ACC112 (cell line): ENCODE data around the gene TTLL11.

Experiments used
- H2AFZ ChIP-seq: fragments of 200-600 bp; sonication (generic); one replicate; pipeline ENCODE4 v1.6.0; 2017; ENCODE audit warnings: antibody characterized with exemption, low read length; ENCODE audit not compliant: unreplicated experiment
- H3K27ac ChIP-seq: fragments of 200-600 bp; sonication (generic); 2 replicates; pipeline ENCODE4 v1.5.1; 2014; ENCODE audit warnings: low read depth, mild to moderate bottlenecking, antibody characterized with exemption, low read length, moderate library complexity
- H3K27me3 ChIP-seq: fragments of 200-600 bp; sonication (generic); 2 replicates; pipeline ENCODE4 v1.6.1; 2014; ENCODE audit warnings: mild to moderate bottlenecking, antibody characterized with exemption, low read length, moderate library complexity, mixed read lengths; ENCODE audit not compliant: insufficient read depth
- H3K36me3 ChIP-seq: fragments of 200-600 bp; sonication (generic); 2 replicates; pipeline ENCODE4 v1.6.1; 2016; ENCODE audit warnings: mild to moderate bottlenecking, antibody characterized with exemption, low read length, moderate library complexity, mixed read lengths; ENCODE audit not compliant: insufficient read depth
- H3K4me1 ChIP-seq: fragments of 200-600 bp; sonication (generic); one replicate; pipeline ENCODE4 v1.6.1; 2016; ENCODE audit warnings: low read length, mixed read lengths; ENCODE audit not compliant: insufficient read depth, unreplicated experiment, control insufficient read depth
- H3K4me3 ChIP-seq: fragments of 200-600 bp; sonication (generic); 2 replicates; pipeline ENCODE4 v1.5.1; 2014; ENCODE audit warnings: mild to moderate bottlenecking, low read depth, low read length
- H3K79me2 ChIP-seq: fragments of 200-600 bp; sonication (generic); one replicate; pipeline ENCODE4 v1.6.0; 2016; ENCODE audit warnings: low read length; ENCODE audit not compliant: control insufficient read depth, unreplicated experiment, insufficient read depth

TTLL11 gene

DNA sequence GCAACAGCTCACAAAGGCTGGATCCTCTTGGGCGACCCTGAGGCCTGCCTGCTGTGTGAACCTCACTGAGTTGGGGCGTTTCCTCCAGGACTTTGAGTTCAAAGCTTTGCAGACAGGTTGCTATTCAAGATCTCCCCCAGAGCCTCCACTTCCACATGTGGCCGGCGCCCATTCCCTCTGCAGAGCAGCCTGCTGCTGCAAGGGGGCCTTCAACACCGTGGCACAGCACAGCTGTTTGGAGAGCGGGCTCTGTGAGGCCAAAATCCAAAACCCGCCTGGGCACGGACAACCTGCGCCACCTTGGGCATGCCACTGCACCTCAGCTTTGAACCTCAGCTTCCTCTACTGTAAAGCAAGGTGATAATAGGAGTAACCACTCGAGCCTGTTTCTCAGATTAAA, 281.4 kb downstream of the TTLL11 start:
- no peak overlapping the region for H3K27ac ChIP-seq
- H3K4me3 ChIP-seq = no peak overlapping the region
- H3K36me3 ChIP-seq = no peaks in the 10 kb centered on the region
- no peaks in the 10 kb centered on the region for H3K27me3 ChIP-seq
- H3K79me2 ChIP-seq = no peaks in the 10 kb centered on the region
- H2AFZ ChIP-seq = no peak overlapping the region
- H3K4me1 ChIP-seq = no peaks in the 10 kb centered on the region

DNA sequence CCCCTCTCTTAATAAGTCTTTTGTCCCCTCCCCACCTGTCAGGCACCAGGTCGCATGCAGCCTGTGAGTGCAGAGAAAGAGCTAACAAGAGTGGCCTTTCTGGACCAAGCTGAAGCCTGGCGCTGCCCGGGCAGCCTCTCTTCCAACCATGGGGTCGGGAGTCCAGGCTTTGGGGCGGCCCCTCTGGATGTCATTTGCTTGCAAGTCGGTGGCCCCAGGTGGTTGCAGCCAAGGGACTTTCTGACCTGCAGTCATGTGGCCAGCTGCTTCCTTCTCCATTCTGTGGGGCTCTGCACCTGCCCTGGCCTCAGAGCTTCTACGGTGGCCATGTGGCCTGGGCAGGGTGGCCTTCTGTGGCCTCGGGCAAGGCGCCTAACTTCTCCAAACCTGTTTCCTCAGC, 282.0 kb downstream of the TTLL11 start:
- Histone ChIP-seq H3K4me1 (no peaks in the 10 kb centered on the region), H3K36me3 (no peaks in the 10 kb centered on the region), H2AFZ (no peak overlapping the region), H3K79me2 (no peaks in the 10 kb centered on the region), H3K27ac (no peak overlapping the region), H3K4me3 (no peak overlapping the region), H3K27me3 (no peaks in the 10 kb centered on the region)

DNA sequence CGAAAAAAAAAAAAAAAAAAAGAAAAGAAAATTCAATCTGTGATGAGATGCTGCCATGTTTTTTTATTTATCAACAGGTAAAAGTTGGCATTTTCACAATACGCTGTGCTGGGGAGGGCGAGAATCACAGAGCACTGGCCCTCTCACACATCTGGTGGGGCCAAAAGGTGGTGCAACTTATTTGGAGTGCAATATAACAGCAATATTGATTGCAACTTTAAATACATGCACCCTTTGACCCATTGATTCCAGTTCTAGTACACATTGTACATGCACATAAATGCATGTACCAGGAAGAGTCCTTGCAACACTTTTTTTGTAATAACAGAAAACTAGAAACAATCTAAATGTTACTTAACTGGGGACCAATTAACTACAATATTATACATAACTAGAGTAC, 282.6 kb downstream of the TTLL11 start:
- H3K36me3 ChIP-seq = no peaks in the 10 kb centered on the region
- H3K79me2 ChIP-seq = no peaks in the 10 kb centered on the region
- H3K4me3 ChIP-seq = no peak overlapping the region
- no peaks in the 10 kb centered on the region for H3K4me1 ChIP-seq
- H3K27ac ChIP-seq = no peak overlapping the region
- H3K27me3 ChIP-seq = no peaks in the 10 kb centered on the region
- H2AFZ ChIP-seq = no peak overlapping the region

DNA sequence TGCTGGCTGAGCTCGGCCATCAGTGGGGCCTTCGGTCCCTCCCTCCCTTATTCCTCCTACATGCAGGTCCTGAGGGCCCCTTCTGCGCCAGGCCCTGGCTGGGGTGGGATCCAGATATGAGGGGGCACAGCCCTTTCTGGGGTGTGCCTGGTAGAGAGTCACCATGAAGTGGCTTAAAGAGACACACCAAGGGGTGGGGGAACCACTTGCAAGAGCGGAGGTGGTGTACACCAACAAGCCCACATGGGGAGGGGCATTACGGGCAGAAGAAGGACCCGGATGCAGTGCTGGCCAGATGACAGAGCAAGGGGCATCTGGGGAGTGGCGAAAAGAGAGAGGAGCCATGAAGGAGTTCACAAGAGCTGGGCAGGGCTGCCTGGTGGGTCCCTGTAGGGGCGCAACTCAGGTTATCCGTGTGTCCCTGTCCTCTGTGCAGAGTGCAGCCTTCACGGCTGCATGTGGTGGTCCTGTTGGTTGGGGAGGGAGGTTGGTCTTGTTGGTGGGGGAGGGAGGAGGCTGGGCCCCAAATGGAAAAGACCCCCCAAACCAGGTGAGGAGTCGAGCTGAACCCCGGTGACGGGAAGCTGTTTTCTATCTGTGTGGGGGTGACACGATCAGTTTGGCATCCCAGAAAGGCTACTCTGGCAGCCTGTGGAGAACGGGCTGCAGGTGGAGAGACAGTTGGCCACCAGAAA, 283.6 kb downstream of the TTLL11 start:
- Histone ChIP-seq H3K4me1 (no peaks in the 10 kb centered on the region), H2AFZ (no peak overlapping the region), H3K27ac (no peak overlapping the region), H3K4me3 (no peak overlapping the region), H3K36me3 (0 out of 2 replicates have a peak, but pooled peaks cover 1% of the 10 kb centered on the region), H3K27me3 (no peaks in the 10 kb centered on the region), H3K79me2 (no peaks in the 10 kb centered on the region)

DNA sequence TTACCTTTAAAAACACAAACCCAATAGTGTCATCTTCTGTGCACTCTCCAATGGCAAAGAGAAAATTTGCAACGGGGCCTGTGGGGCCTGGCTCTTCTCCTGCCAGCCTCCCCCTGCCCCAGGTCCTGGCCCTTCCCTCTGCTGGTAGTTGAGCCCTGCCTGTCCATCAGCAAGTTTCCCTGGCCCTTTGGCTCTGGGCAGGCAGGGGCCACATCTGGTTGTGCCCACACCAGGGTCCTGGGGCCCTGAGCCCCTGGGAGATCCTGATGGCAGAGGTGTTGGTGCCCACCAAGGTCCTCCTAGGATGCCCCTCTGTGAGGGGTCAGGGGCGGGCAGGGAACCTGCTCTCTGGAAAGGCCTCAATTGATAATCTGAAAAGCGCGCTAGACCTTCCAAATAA, 284.3 kb downstream of the TTLL11 start:
- Histone ChIP-seq H3K36me3 (0 out of 2 replicates have a peak, but pooled peaks cover 3% of the 10 kb centered on the region), H3K27me3 (no peaks in the 10 kb centered on the region), H2AFZ (no peak overlapping the region), H3K4me1 (no peaks in the 10 kb centered on the region), H3K27ac (no peak overlapping the region), H3K79me2 (no peaks in the 10 kb centered on the region), H3K4me3 (no peak overlapping the region)

DNA sequence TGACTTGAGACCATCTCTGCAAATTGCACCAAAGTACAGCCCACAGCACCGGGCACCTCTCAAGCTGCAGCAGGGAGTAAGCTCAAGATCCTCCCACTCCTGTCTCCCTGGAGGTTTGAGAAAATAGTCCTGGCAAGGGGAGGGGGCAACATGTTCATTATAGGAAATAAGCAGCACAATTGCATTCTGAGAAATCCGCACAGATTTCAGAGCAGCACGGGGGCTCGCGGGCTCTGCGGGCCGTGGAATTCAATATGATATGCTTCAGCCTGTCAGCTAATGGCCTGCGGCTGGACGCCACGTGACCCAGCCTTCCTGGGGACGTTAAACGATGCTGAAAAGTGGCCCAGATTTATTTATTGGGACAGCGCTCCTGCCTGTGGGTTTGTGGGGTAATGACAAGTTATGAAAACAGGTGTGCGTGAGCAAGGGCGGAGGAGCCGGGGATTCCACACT, 285.3 kb downstream of the TTLL11 start:
- no peak overlapping the region for H2AFZ ChIP-seq

DNA sequence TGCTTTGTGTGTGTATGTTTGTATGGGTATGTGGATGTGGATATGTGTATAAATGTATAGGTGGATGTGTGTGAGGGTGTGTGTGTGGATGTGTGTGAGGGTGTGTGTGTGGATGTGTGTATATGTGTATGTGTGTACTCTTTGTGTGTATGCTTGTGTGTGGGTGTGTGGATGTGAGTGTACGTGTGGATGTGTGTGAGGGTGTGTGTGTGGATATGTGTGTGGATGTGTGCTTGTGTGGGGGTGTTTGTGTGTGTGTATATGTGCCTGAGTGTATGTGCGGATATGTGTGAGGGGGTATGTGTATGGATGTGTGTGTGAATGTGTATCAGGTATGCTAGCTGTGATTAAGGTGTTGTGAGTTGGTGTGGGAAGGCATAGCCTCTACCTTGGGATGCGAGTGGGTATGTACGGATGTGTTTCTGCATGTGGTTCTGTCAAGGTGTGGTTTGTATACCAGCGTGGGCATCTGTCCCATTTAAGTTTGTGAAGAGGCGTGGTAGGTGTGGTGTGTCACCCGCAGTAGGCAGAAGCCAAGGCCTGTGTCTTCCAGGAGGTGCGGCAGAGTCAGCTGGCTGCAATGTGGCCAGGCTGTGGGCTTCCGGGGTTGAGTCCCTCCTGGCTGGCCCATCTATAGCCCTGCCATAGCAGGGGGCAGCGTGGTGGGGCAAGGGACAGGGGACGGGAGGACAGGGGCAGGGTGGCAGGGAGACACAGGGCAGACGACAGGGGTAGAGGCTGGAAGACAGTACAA, 285.9 kb downstream of the TTLL11 start:
- H3K4me1 ChIP-seq = no peaks in the 10 kb centered on the region
- H3K79me2 ChIP-seq = no peaks in the 10 kb centered on the region
- no peak overlapping the region for H2AFZ ChIP-seq
- H3K36me3 ChIP-seq = 0 out of 2 replicates have a peak, but pooled peaks cover 3% of the 10 kb centered on the region
- no peak overlapping the region for H3K27ac ChIP-seq
- H3K27me3 ChIP-seq = peaks cover 7% of the 10 kb centered on the region
- no peak overlapping the region for H3K4me3 ChIP-seq

More for the DNA sequence above, 285.3 kb downstream of the TTLL11 start:
- Histone ChIP-seq H3K79me2 (no peaks in the 10 kb centered on the region), H3K36me3 (0 out of 2 replicates have a peak, but pooled peaks cover 3% of the 10 kb centered on the region), H3K4me3 (no peak overlapping the region), H3K27ac (no peak overlapping the region), H3K4me1 (no peaks in the 10 kb centered on the region), H3K27me3 (peaks cover 3% of the 10 kb centered on the region)

DNA sequence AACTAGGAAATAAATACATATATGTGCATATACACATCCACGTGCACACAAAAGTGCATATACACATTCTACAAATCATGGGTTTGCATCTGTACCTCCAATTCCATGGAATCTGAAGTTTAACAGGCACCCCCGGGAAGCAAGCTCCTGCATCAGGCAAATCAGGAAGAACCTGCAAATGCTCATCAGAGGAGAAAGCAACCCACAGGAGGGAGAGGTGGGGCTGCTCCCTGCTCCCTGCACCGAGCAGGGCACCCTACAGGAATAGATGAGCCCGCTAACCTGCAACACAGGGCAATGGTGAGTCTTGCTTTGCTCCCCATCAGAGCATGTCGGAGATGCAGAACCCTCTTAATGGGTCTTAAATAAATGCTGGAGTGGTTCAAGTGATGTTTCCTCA, 290.4 kb downstream of the TTLL11 start:
- H3K36me3 ChIP-seq = 0 out of 2 replicates have a peak, but pooled peaks cover 3% of the 10 kb centered on the region
- no peak overlapping the region for H3K27ac ChIP-seq
- no peak overlapping the region for H2AFZ ChIP-seq
- peaks cover 16% of the 10 kb centered on the region for H3K27me3 ChIP-seq
- H3K4me3 ChIP-seq = no peak overlapping the region
- no peaks in the 10 kb centered on the region for H3K79me2 ChIP-seq
- no peaks in the 10 kb centered on the region for H3K4me1 ChIP-seq

DNA sequence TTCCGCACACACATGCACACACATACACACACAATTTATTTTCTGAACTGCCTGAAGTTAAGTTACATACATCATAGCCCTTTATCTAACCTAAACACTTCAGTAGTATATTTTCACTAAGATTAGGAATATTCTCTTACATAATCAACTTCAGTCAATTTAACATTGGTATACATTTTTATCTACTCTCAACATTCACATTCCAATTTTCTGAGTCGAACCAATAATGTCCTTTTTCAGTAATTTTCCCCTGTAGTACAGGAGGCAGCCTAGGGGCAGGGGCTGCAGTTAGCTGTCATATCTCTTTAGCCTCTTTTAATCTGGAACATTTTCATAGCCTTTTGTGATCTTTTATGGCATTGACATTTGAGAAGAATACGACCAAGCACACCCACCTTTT, 291.5 kb downstream of the TTLL11 start:
- H2AFZ ChIP-seq = no peak overlapping the region
- H3K36me3 ChIP-seq = 0 out of 2 replicates have a peak, but pooled peaks cover 3% of the 10 kb centered on the region
- H3K27ac ChIP-seq = no peak overlapping the region
- H3K27me3 ChIP-seq = peaks cover 16% of the 10 kb centered on the region
- no peaks in the 10 kb centered on the region for H3K4me1 ChIP-seq
- H3K79me2 ChIP-seq = no peaks in the 10 kb centered on the region
- no peak overlapping the region for H3K4me3 ChIP-seq

DNA sequence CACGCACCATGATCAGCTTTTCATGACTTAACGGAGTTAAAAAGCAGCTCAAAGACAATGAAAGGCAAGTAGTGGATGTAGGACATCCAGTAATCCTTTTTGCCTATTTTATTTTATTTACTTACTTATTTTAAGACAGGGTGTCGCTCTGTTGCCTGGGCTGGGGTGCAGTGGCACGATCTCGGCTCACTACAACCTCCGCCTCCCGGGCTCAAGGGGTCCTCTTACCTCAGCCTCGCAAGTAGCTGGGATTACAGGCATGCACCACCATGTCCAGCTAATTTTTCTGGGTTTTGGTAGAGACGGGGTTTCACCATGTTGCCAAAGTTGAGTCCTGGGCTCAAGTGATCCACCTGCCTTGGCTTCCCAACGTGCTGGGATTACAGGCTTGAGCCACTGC, 292.7 kb downstream of the TTLL11 start:
- Histone ChIP-seq H3K4me1 (no peaks in the 10 kb centered on the region), H3K27me3 (peaks cover 16% of the 10 kb centered on the region), H2AFZ (no peak overlapping the region), H3K36me3 (0 out of 2 replicates have a peak, but pooled peaks cover 3% of the 10 kb centered on the region), H3K79me2 (no peaks in the 10 kb centered on the region), H3K4me3 (no peak overlapping the region), H3K27ac (no peak overlapping the region)

DNA sequence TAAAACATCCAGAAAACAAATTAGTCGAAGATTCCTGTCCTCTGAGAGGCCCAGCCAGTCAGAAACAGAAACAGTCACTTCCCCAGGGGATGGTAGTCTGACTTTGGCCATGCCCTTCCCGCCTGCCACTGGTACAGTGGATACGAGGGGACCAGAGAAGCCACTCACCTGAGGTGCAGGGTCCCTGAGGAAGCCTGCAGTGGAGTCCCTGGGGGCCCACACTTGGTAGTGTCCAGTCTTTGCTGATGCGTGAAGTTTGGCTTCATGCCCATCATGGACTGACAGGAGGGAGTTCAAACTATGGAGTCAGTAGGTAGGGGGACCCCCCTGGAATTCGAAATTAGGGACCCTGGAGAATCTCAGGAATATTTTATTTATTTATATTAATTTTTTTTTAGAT, 294.2 kb downstream of the TTLL11 start:
- Histone ChIP-seq H3K27me3 (peaks cover 16% of the 10 kb centered on the region), H2AFZ (no peak overlapping the region), H3K4me1 (no peaks in the 10 kb centered on the region), H3K4me3 (no peak overlapping the region), H3K27ac (no peak overlapping the region), H3K36me3 (no peaks in the 10 kb centered on the region), H3K79me2 (no peaks in the 10 kb centered on the region)
